HEK293 (cell line): Measurements from ENCODE around the gene SCAF11.

Experiments used
- CTCF ChIA-PET: fragments of 350-600 bp; formaldehyde crosslinking; extraction: SDS; loops from one replicate; lab custom pipeline; 2021; ENCODE audit warnings: antibody characterized with exemption; lab: Yijun Ruan, JAX
- POLR2A ChIA-PET: fragments of 300-600 bp; formaldehyde crosslinking; extraction: SDS; loops from one replicate; lab custom pipeline; 2020; ENCODE audit warnings: antibody characterized with exemption, inconsistent platforms; lab: Yijun Ruan, JAX
- H3K27ac ChIP-seq: fragments of 200-500 bp; sonication (Bioruptor generic); 2 replicates; pipeline ENCODE4 v1.5.1; 2014; ENCODE audit warnings: low read depth, low read length, control low read depth, inconsistent platforms; ENCODE audit errors: extremely low read depth
- H3K36me3 ChIP-seq, 2 experiments: fragments of 200-500 bp in 1 of 2; sonication (Bioruptor generic) in 1 of 2; 1 replicate in 1 of 2; 2 replicates in 1 of 2; pipeline ENCODE4 v1.5.1; 2014 to 2017; ENCODE audit warnings: inconsistent platforms in 2 of 2, low read length in 2 of 2; ENCODE audit not compliant: control insufficient read depth in 2 of 2, insufficient read depth in 1 of 2
- H3K4me1 ChIP-seq: fragments of 200-500 bp; sonication (Bioruptor generic); 2 replicates; pipeline ENCODE4 v1.5.1; 2014; ENCODE audit warnings: mild to moderate bottlenecking, low read length, inconsistent platforms; ENCODE audit not compliant: control insufficient read depth, insufficient read depth
- H3K4me3 ChIP-seq: 2 replicates; pipeline ENCODE4 v1.5.1; 2011; ENCODE audit warnings: low read depth, mild to moderate bottlenecking, control low read depth, low read length, moderate library complexity
- H3K9me3 ChIP-seq: fragments of 200-500 bp; sonication (Bioruptor generic); 2 replicates; pipeline ENCODE4 v1.5.1; 2014; ENCODE audit warnings: low read depth, low read length, inconsistent platforms; ENCODE audit not compliant: control insufficient read depth, insufficient read depth
- GLIS2 ChIP-seq: fragments of 450-650 bp; formaldehyde crosslinking; IDR thresholded peaks from 2 replicates; pipeline ENCODE4 v1.5.1; 2016; ENCODE audit warnings: missing biosample characterization, missing genetic modification characterization
- HOXD13 ChIP-seq: sonication (generic); formaldehyde crosslinking; IDR thresholded peaks from 2 replicates; pipeline ENCODE4 v1.8.0; 2022; ENCODE audit warnings: missing genetic modification reagents, borderline replicate concordance
- KLF1 ChIP-seq: fragments of 450-650 bp; formaldehyde crosslinking; IDR thresholded peaks from 2 replicates; pipeline ENCODE4 v1.5.1; 2016; ENCODE audit warnings: missing biosample characterization, missing genetic modification characterization
- MZF1 ChIP-seq: fragments of 450-650 bp; formaldehyde crosslinking; IDR thresholded peaks from 2 replicates; pipeline ENCODE4 v1.5.1; 2017; ENCODE audit warnings: missing biosample characterization, missing genetic modification characterization, borderline replicate concordance
- PRDM6 ChIP-seq: fragments of 450-650 bp; formaldehyde crosslinking; IDR thresholded peaks from 2 replicates; pipeline ENCODE4 v1.5.1; 2017; ENCODE audit warnings: missing biosample characterization, missing genetic modification characterization
- ZBTB7A ChIP-seq: fragments of 450-650 bp; formaldehyde crosslinking; IDR thresholded peaks from 2 replicates; pipeline ENCODE4 v1.5.1; 2016; ENCODE audit warnings: low read depth, missing biosample characterization, missing genetic modification characterization
- ZNF121 ChIP-seq: fragments of 450-650 bp; formaldehyde crosslinking; IDR thresholded peaks from 2 replicates; pipeline ENCODE4 v1.5.1; 2016; ENCODE audit warnings: missing biosample characterization, missing genetic modification characterization
- ZNF18 ChIP-seq: fragments of 450-650 bp; formaldehyde crosslinking; IDR thresholded peaks from 2 replicates; pipeline ENCODE4 v1.5.1; 2016; ENCODE audit warnings: missing biosample characterization, missing genetic modification characterization
- ZNF48 ChIP-seq: fragments of 450-650 bp; formaldehyde crosslinking; IDR thresholded peaks from 2 replicates; pipeline ENCODE4 v1.5.1; 2016; ENCODE audit warnings: missing biosample characterization, missing genetic modification characterization
- ZNF629 ChIP-seq: fragments of 450-650 bp; formaldehyde crosslinking; IDR thresholded peaks from 2 replicates; pipeline ENCODE4 v1.5.1; 2017; ENCODE audit warnings: missing biosample characterization, missing genetic modification characterization
- ZNF664 ChIP-seq: fragments of 450-650 bp; formaldehyde crosslinking; IDR thresholded peaks from 2 replicates; pipeline ENCODE4 v1.5.1; 2016; ENCODE audit warnings: missing biosample characterization, missing genetic modification characterization
- ZNF777 ChIP-seq: fragments of 450-650 bp; formaldehyde crosslinking; IDR thresholded peaks from 2 replicates; pipeline ENCODE4 v1.5.1; 2017; ENCODE audit warnings: missing biosample characterization, missing genetic modification characterization, borderline replicate concordance
- ZXDB ChIP-seq: fragments of 450-650 bp; formaldehyde crosslinking; IDR thresholded peaks from 2 replicates; pipeline ENCODE4 v1.5.1; 2016; ENCODE audit warnings: missing biosample characterization, missing genetic modification characterization
- TF ChIP-seq, protein P1 (sequence below): fragments of 450-650 bp; formaldehyde crosslinking; IDR thresholded peaks from 2 replicates; pipeline ENCODE4 v1.5.1; 2017; ENCODE audit warnings: missing biosample characterization, missing genetic modification characterization

Gene SCAF11

GRCh38 chr12:45980540-45980939 lies 9.8 kb downstream of the SCAF11 start:
- Histone ChIP-seq H3K27ac (no peak overlapping the region), H3K4me1 (peaks cover 19% of the 10 kb centered on the region), H3K4me3 (no peak overlapping the region), H3K9me3 (no peaks in the 10 kb centered on the region), H3K36me3 (peaks cover under 1 to 5% of the 10 kb centered on the region in 2 experiments)
- ChIA-PET CTCF (no interaction called here), POLR2A (no interaction called here)
- TF ChIP-seq PRDM6 (no peak), HOXD13 (CRISPR knock-in tag) (no peak), GLIS2 (tag by site-specific recombination) (no peak), ZNF121 (tag by site-specific recombination) (no peak), ZXDB (tag by site-specific recombination) (no peak), ZNF18 (tag by site-specific recombination) (no peak), ZBTB7A (tag by site-specific recombination) (no peak)

DNA sequence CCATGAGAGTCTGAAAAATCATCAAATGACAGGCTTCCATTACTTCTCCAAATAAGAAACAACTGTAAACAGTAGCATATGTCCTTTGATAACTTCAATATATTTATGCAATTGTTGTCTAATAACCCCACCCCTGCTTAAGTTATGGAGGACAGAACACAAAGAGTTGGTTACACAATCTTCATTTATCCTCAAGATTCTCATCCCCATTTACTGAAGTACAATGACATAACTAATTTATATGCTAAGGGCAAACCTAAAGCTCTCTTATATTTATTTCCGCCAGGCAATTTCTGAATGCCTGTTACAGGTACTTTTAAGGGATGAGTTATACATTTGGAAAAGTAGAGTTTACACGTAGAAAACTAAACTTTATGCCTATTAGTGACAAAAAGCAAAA lies 12.3 kb downstream of the SCAF11 start:
- CTCF ChIA-PET: interaction anchor here (0.6 kb wide), 1 partner anchor 1395 kb away, joined by 3 read pairs; no protein-coding TSS in a partner anchor
- H3K4me1 ChIP-seq: peaks cover 19% of the 10 kb centered on the region
- no peak overlapping the region for H3K4me3 ChIP-seq
- no peak overlapping the region for H3K27ac ChIP-seq
- no peaks in the 10 kb centered on the region; the same call in 1 of the 2 replicates for H3K9me3 ChIP-seq
- POLR2A ChIA-PET: no interaction called here
- H3K36me3 ChIP-seq: no peaks in the 10 kb centered on the region; a peak in 1 of 3 replicates
- TF ChIP-seq ZNF629: no peak
- peak; percentile 70; the same call in 1 of the 2 replicates for TF ChIP-seq MZF1 (tag by site-specific recombination)
- TF ChIP-seq, all 188 proteins: peak for 1

DNA sequence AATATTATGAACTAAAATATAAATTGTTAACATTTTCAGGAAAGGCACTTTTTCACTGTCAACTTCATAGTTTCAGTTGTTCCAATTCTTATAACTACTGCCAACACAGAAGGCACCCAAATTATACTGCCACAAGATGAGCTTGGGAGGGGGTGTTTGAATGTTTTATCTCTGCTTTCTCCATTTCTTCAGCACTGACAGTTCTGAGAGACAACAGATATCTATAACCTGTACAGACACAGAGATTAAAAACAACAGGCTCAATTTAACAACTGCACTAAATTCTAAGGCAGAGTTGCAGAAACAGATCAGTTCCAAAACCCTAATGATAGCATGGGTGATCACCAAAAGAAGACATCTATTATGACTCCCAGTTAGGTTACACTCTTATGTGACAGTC lies 12.8 kb downstream of the SCAF11 start:
- ChIA-PET POLR2A (no interaction called here), CTCF (interaction anchor here (0.6 kb wide), 1 partner anchor 1394 kb away, joined by 3 read pairs; no protein-coding TSS in a partner anchor)
- Histone ChIP-seq H3K4me3 (no peak overlapping the region), H3K27ac (no peak overlapping the region), H3K9me3 (no peaks in the 10 kb centered on the region; the same call in 1 of the 2 replicates), H3K4me1 (peaks cover 17% of the 10 kb centered on the region), H3K36me3 (no peaks in the 10 kb centered on the region; a peak in 1 of 3 replicates)
- no peak for TF ChIP-seq KLF1 (tag by site-specific recombination)
- TF ChIP-seq ZNF777 (tag by site-specific recombination): no peak
- TF ChIP-seq, protein P1, sequence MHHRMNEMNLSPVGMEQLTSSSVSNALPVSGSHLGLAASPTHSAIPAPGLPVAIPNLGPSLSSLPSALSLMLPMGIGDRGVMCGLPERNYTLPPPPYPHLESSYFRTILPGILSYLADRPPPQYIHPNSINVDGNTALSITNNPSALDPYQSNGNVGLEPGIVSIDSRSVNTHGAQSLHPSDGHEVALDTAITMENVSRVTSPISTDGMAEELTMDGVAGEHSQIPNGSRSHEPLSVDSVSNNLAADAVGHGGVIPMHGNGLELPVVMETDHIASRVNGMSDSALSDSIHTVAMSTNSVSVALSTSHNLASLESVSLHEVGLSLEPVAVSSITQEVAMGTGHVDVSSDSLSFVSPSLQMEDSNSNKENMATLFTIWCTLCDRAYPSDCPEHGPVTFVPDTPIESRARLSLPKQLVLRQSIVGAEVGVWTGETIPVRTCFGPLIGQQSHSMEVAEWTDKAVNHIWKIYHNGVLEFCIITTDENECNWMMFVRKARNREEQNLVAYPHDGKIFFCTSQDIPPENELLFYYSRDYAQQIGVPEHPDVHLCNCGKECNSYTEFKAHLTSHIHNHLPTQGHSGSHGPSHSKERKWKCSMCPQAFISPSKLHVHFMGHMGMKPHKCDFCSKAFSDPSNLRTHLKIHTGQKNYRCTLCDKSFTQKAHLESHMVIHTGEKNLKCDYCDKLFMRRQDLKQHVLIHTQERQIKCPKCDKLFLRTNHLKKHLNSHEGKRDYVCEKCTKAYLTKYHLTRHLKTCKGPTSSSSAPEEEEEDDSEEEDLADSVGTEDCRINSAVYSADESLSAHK: no peak
- no peak for TF ChIP-seq ZNF48 (tag by site-specific recombination)
- TF ChIP-seq ZNF664: no peak
